ENCODE data around the gene XPNPEP2. TPM values are rescaled to one million over a fixed set of nuclear protein-coding genes. Genes with fewer than 3 reads are reported as not detected.

Gene XPNPEP2
- total RNA-seq, 2 donors from 2014 or later, result 11.3 to 29.3 TPM

DNA sequence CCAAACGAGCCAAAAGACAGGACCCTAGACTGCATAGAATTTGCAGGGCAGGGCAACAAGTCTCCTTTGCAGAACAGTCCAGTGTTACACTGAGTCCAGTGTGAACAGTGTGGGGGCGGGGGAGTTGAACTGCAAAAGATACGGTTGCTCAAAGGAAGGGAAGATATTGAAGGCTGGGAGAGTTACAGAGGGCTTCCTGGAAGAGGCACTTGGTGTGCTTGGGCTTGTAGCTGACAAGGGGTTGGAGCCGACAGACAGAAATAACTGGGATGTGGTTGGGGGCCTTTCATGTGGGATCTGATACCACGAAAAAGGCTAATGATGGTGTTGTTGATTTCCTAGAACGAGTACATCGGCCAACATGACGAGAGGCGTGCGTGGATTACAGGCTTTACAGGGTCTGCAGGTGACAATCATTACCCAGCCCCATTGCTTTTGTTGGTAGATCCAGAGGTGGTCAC, 6.1 kb downstream of the XPNPEP2 start:
- intact Hi-C loops (cut with DNase I), result no loop called here

DNA sequence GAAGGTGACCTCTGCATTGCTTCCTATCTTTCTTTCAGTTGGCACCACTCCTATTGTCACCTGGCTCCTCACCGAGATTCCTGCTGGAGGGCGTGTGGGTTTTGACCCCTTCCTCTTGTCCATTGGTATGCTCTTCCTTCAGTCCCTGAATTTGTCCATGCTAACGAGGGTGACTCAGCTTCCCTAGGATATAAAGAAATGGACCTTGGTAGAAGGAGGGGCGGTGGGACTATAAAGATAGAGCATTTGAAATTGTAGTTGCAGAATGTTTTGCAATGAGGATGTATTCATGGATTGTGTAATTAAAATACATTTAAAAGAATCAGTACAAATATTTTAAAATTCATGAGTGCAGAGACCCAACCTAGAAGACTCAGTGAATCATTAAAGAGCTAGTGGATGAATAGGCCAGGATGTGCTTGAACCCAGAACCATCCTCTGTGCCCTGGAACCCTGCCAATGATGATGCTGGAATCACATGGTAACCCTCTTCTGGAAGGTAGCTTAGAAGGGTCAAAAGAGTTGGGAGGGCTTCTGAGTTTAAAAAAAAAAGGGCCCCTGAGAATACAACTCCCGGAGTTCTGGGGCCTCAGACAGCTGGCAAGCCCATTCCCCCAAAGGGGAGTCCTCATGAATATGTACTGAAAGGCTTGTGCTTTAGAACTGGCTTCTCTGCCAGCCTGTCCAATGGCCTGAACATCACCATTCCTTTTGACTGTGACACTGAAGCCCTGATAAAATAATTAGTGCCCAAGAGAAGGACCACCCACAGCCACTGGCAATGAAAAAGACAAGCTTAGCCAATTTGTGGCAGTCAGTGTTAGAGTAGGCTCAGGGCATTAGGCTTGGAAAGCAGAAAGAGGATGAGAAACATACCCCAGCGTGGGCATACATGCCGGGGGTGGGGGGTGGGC, 8.0 kb downstream of the XPNPEP2 start:
- DNase-seq (ENCODE audit: low spot score), result peak; percentile 26
- intact Hi-C loops (cut with DNase I), result no loop called here

More for the DNA sequence above, 6.1 kb downstream of the XPNPEP2 start:
- DNase-seq (ENCODE audit: low spot score), result peak; percentile 38

GRCh38 chrX:129747533-129747932, 8.8 kb downstream of the XPNPEP2 start:
- peak; percentile 35 for DNase-seq (ENCODE audit: low spot score)

GRCh38 chrX:129748305-129748704, 9.5 kb downstream of the XPNPEP2 start:
- peak; percentile 15 for DNase-seq (ENCODE audit: low spot score)
- intact Hi-C loops (cut with DNase I), result no loop called here

More at GRCh38 chrX:129747533-129747932, 8.8 kb downstream of the XPNPEP2 start:
- intact Hi-C loops (cut with DNase I), result no loop called here

GRCh38 chrX:129749069-129749468, 10.3 kb downstream of the XPNPEP2 start:
- intact Hi-C loops (cut with DNase I), result no loop called here
- no peak for DNase-seq (ENCODE audit: low spot score)

DNA sequence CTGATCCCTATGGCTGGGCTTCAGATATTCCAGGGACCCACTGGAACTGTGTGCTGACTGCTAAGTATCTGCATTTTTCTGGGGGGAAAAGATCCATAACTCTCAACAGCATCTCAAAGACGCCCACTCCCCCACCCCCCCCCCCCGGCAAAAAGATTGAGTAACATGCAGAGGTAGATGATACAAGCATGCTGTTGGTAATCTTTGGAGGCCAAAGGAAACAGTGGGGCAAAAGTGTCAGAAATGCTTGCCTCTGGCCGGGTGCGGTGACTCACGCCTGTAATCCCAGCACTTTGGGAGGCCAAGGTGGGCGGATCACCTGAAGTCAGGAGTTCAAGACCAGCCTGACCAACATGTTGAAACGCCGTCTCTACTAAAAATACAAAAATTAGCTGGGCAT, 12.2 kb downstream of the XPNPEP2 start:
- peak; percentile 32 for DNase-seq (ENCODE audit: low spot score)
- intact Hi-C loops (cut with DNase I), result no loop called here

- intact Hi-C loops (cut with DNase I), result loop anchor here in 1 of 2 donors (1.0 kb wide), 1 partner anchor 23 kb away; no protein-coding TSS in a partner anchor
- DNase-seq (ENCODE audit: low spot score), result peak; percentile 76
Measured at GRCh38 chrX:129754056-129755024, 15.6 kb downstream of the XPNPEP2 start.

GRCh38 chrX:129755779-129756650, 17.2 kb downstream of the XPNPEP2 start:
- DNase-seq (ENCODE audit: low spot score), result no peak
- intact Hi-C loops (cut with DNase I), result loop anchor here in 1 of 2 donors (1.0 kb wide), 1 partner anchor 21 kb away; no protein-coding TSS in a partner anchor

- no peak for DNase-seq (ENCODE audit: low spot score)
- intact Hi-C loops (cut with DNase I), result loop anchor here in 1 of 2 donors (10.0 kb wide), 1 partner anchor 65 kb away; no protein-coding TSS in a partner anchor
Measured at GRCh38 chrX:129759576-129760061, 20.8 kb downstream of the XPNPEP2 start.

DNA sequence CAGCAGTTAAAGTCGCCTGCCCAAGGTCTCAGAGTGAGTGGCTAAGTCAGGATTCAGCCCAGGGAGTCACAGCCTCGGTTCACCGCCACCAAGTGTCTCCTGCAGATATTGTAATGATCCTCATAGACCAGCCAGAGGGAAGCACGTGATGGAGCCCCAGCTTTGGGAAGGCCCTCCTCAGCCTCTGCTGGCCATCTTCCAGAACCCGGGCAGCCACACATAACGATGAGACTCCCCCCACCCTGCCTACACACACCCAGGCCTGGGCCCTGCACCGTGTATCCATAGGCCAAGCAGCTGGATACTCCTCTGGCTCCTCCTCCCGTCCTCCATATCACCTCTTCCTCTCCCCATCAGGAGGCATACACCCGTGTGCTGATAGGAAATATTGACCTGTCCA, 21.4 kb downstream of the XPNPEP2 start:
- DNase-seq (ENCODE audit: low spot score), result no peak
- intact Hi-C loops (cut with DNase I), result loop anchor here in 1 of 2 donors (10.0 kb wide), 1 partner anchor 65 kb away; no protein-coding TSS in a partner anchor

- intact Hi-C loops (cut with DNase I), result loop anchor here in 1 of 2 donors (10.0 kb wide), 1 partner anchor 64 kb away; no protein-coding TSS in a partner anchor
- no peak for DNase-seq (ENCODE audit: low spot score)
Measured at GRCh38 chrX:129760981-129761380, 22.2 kb downstream of the XPNPEP2 start.

- intact Hi-C loops (cut with DNase I), result loop anchor here in 1 of 2 donors (10.0 kb wide), 1 partner anchor 63 kb away; no protein-coding TSS in a partner anchor
- DNase-seq (ENCODE audit: low spot score), result no peak
Measured at GRCh38 chrX:129761596-129761995, 22.8 kb downstream of the XPNPEP2 start.

DNA sequence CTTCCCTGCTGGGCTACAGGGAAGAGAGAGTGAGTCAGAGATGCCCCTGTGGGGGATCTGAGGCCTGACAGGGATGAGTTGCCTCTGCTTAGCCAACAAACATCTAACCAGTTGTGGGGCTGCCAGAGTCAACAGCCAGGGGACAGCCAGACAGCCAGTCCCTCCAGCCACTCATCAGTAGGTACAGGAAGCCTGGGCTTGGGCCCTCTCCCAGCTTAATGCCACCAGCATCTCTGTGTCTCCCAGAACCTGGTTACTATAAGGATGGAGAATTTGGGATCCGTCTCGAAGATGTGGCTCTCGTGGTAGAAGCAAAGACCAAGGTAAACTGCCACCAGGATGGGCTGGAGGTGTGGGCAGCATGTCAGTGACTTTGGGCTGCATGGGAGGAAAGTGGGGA, 23.7 kb downstream of the XPNPEP2 start:
- no peak for DNase-seq (ENCODE audit: low spot score)
- intact Hi-C loops (cut with DNase I), result loop anchor here in 1 of 2 donors (10.0 kb wide), 1 partner anchor 62 kb away; no protein-coding TSS in a partner anchor

DNA sequence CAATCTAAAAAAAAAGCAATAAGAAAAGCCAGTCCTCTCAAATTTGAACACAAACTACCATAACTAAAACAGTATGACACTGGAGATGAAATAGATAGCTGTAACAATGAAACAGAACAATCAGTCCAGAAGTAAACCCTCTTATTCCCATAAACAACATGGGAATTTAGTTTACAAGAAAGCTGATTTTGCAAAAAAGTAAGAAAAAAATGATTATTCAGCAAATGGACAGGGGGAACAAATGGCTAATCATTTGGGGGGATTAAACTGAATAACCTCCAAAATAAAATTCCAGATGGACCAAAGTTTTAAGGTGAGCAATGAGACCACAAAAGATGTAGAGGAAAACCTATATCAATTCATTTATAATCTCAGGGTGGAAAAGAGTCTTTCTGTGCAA, 24.9 kb downstream of the XPNPEP2 start:
- intact Hi-C loops (cut with DNase I), result loop anchor here in 1 of 2 donors (10.0 kb wide), 1 partner anchor 61 kb away; no protein-coding TSS in a partner anchor
- no peak for DNase-seq (ENCODE audit: low spot score)

DNA sequence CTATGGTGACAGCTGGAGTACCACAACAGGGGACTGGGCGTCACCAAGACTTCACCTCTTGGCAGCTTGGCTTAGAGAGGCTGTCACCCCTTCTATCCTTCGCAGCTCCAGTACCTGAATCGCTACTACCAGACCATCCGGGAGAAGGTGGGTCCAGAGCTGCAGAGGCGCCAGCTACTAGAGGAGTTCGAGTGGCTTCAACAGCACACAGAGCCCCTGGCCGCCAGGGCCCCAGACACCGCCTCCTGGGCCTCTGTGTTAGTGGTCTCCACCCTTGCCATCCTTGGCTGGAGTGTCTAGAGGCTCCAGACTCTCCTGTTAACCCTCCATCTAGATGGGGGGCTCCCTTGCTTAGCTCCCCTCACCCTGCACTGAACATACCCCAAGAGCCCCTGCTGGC, 29.4 kb downstream of the XPNPEP2 start:
- intact Hi-C loops (cut with DNase I), result loop anchor here in 1 of 2 donors (10.0 kb wide), 1 partner anchor 57 kb away; no protein-coding TSS in a partner anchor
- DNase-seq (ENCODE audit: low spot score), result no peak

- DNase-seq (ENCODE audit: low spot score), result no peak
- intact Hi-C loops (cut with DNase I), result loop anchor here in 1 of 2 donors (10.0 kb wide), 1 partner anchor 56 kb away; no protein-coding TSS in a partner anchor
Measured at GRCh38 chrX:129768586-129769466, 30.0 kb downstream of the XPNPEP2 start.
